Measurements from ENCODE around the gene YY1AP1. TPM values are rescaled to one million over a fixed set of nuclear protein-coding genes. Genes with fewer than 3 reads are reported as not detected.

The YY1AP1 gene, protein sequence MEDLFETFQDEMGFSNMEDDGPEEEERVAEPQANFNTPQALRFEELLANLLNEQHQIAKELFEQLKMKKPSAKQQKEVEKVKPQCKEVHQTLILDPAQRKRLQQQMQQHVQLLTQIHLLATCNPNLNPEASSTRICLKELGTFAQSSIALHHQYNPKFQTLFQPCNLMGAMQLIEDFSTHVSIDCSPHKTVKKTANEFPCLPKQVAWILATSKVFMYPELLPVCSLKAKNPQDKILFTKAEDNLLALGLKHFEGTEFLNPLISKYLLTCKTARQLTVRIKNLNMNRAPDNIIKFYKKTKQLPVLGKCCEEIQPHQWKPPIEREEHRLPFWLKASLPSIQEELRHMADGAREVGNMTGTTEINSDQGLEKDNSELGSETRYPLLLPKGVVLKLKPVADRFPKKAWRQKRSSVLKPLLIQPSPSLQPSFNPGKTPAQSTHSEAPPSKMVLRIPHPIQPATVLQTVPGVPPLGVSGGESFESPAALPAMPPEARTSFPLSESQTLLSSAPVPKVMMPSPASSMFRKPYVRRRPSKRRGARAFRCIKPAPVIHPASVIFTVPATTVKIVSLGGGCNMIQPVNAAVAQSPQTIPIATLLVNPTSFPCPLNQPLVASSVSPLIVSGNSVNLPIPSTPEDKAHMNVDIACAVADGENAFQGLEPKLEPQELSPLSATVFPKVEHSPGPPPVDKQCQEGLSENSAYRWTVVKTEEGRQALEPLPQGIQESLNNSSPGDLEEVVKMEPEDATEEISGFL
- 44.8 to 48.8 TPM (median 44.8 TPM) in 5 replicates for total RNA-seq (2022; extraction: Qiagen RNA extraction)

DNA sequence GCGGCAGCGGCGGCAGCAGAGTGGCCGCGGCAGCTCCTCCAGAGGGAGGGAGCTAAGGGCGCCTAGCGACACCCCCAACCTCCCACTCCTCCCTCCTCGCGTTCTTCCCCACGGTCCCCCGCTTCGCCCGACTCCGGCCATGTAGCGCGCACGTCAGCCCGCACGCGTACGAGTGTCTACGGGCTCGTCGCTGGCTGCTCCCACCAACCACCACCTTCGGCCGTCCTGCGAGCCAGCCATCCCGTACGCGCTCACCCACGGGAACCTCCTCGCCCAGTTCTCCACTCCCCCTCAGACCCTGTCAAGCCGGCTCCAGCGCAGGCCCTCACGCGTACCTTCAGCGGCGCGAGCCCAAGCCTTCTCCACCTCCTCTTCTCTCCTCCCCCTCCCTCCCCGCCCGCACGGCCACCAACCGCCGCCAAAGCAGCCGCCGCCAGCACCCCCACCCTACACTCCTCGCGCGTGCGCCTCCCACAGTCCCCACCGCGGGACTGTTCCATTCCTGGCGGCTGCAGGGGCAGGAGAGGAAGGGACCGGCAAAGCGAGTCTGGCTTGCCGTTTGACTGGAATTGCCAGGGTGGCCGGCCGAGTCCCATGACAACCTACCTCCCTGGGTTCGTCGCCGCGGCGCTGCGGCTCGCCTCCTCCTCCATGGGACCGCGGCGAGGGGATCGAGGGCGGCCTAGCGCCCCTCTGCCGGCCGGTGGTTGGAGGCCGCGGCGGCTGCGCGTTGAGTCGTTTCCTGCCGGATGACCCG lies at the start of gene YY1AP1:
Gene YY1AP1, minus strand, starts transcription at position 451 of the 757 bp plus-strand sequence. CDS start 8,338 bp downstream, outside the sequence.

DNA sequence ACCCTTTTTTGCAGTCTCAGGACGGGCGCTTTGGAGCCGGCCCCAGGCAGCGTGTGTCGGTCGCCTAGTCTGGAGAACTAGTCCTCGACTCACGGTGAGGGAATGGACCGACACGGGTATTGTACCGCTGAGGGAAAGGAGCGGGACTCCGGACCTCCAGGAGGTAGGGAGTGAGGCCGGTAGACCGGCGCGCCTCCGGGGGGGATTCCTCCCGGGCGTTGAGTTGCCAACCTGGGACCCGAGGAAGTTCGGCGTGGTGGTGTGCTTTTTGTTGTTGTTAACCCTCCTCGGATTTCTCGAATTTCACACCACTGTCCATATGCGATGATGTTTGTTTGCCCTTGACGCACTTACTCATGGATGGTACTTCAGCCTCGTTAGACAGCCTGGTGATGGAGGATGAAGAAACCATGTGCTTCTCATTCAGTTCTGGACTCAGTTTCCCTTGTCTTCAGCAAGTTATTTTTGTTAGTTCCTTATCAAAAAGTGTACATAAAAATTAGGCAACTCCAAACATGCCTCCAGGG lies 570 bp upstream of the YY1AP1 start, which contains the start of gene DAP3:
Gene DAP3, plus strand, starts transcription at position 11 of the 527 bp plus-strand sequence. CDS start 20,689 bp downstream, outside the sequence.

DNA sequence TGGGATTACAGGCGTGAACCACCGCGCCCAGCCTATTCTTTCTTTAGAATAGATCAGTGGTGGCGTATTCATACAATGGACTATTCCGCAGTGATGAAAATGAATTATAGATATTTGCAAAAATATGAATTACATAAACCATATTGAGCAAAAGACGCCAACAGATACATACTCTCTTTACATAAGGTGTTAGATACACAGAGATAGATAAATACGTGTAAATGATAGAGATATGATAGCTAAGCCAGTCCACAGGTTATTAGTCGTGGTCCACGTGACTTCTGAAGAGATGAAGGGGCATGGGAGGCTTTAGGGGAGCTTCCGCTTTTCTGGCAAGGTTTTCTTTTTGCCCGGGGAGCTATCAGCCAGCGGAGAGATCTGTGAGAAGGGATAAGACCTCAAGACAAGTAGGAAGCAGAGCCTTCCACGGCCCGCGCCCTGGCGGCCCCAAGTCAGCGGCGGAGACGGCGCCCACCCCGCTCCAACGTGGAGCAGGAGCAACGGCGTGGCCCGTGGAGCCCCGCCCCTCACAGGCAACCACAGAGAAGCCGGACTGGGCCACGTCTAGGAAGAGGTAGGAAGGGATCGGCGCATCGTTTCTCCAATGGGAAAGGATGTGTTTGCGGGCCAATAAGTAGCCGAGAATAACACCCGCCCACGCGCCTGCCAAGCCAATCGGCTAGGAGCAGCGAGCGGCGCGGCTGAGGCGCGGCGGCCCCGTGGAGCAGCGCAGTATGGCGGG lies 78.9 kb downstream of the YY1AP1 start, which contains the start of gene MSTO1:
Gene MSTO1, plus strand, starts transcription at position 704 of the 742 bp plus-strand sequence. Its CDS starts 31 bp downstream, at position 735.

Other genes starting within 250 kb of the YY1AP1 start
- 8.4 to 11.9 TPM (median 11.5 TPM) in 5 replicates for gene ASH1L, start 126.0 kb downstream of the YY1AP1 start, total RNA-seq (2022; extraction: Qiagen RNA extraction)
- 34.8 to 43.6 TPM (median 43.0 TPM) in 5 replicates for gene MSTO1, start 78.6 kb downstream of the YY1AP1 start, total RNA-seq (2022; extraction: Qiagen RNA extraction)
- 111 to 135 TPM (median 122 TPM) in 5 replicates for gene DAP3, start 317 bp upstream of the YY1AP1 start, total RNA-seq (2022; extraction: Qiagen RNA extraction)
- gene GON4L, start 168.4 kb upstream of the YY1AP1 start, total RNA-seq (2022; extraction: Qiagen RNA extraction): 12.6 to 14.7 TPM (median 14.6 TPM) in 5 replicates
- gene SYT11, start 170.8 kb upstream of the YY1AP1 start, total RNA-seq (2022; extraction: Qiagen RNA extraction): 1.1 to 1.6 TPM (median 1.3 TPM) in 5 replicates
- 22.3 to 24.4 TPM (median 23.9 TPM) in 5 replicates for gene RIT1, start 222.6 kb upstream of the YY1AP1 start, total RNA-seq (2022; extraction: Qiagen RNA extraction)
- gene KHDC4, start 245.6 kb upstream of the YY1AP1 start, total RNA-seq (2022; extraction: Qiagen RNA extraction): 20.3 to 27.7 TPM (median 26.3 TPM) in 5 replicates